Embryonic facial prominence (tissue), 1 donor: ENCODE data around the gene DIS3L2.
"Not testable (repeated sequence)": the region's sequence is repeated elsewhere in the genome, so short reads cannot be mapped to it uniquely, and the experiment has no call there.

Source experiments
- DNase-seq: peaks from one replicate; pipeline ENCODE4 v3.0.0-alpha.2; 2016; ENCODE audit errors: extremely low spot score

The DIS3L2 gene

DNA sequence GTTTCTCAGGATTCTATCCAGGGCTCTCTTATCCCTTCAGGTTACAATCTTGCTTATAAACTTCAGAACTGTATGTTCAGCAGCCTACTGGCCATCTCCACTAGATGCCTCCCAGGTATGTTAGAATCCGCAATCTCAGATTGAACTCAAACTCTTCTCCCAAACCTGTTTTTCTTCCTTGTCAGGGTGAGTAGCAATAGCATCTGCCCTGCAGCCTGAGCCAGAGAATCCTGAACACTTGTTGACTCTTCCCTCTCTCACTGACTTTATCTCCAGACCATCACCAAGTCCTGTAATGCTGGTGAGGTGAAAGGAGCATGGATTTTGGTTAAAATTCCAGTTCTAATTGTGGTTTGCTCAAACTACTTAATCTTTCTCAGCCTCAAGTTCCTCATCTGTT, 334.5 kb downstream of the DIS3L2 start:
- no peak for DNase-seq

GRCh38 chr2:232296776-232297525, 335.4 kb downstream of the DIS3L2 start:
- no peak for DNase-seq

DNA sequence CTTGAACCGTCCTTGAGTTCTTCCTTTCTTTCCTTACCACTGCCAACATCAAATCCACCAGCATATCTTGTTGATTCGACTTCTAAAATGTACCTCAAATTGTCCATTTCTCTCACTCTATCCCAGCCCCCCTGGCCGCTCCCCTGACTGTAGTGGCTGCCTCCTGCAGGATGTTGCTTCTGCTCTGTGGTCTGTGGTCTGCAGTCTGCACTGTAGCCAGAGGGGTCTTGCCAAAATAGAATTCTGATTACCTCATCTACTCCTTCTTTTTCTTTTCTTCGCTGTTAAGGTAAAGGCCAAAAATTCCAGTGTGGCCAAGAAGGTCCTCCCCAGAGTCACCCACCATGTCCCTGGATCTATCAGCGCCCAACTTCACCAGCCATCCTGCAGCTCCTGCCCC, 337.6 kb downstream of the DIS3L2 start:
- no peak for DNase-seq

DNA sequence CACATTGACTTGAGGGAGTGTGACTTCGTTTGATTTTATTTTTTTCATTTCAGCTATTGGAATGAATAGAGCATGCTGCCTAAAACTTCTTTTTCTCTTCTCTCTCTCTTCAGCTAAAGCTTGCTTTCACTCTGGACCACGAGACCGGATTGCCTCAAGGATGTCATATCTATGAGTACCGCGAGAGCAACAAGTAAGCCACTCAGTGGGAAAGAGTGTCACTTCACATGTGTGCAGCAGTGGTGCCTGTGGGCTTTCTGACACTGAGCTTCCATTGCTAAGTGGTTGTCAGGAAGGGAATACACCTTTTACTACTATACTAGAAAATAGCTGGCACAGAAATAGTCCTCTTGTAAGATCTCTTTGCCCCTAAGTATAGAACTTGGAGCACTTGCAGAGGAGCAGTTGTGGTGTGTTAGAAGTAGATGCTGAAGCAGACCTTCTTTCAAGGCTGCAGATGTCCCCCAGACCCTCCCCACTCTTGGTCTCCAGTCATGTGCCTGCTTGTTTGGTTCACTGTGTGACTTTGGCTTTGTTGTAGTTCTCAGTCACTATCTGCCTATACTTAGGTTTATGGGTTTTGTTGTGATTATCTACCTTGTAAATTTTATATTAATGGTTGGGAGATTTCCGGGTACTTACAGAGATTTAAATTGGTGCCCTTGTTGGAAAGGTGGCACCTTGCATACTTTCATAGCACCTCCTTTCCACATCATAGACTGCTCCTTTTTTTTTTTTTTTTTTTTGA, 338.6 kb downstream of the DIS3L2 start:
- DNase-seq, result no peak

DNA sequence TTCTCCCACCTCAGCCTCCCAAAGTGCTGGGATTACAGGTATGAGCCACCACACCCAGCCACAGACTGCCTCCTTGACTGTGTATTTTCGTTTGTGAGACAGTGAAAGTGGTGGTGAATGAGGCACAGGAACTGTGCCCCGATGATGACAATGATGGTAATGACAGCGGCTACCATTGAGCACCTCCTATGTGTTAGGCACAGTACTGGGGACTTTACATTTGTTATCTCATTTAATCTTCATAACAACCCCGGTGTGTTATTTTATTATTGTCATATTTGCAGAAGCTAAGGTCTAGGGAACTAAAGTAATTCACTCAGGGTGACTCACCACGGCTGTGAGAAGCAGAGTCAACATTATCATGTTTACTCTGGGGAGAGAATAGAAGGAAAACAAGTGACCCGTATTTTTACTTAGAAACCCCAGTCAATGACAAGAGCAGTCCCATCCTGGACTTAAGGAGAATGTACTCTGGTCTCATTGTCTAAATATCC, 339.4 kb downstream of the DIS3L2 start:
- DNase-seq, result no peak

DNA sequence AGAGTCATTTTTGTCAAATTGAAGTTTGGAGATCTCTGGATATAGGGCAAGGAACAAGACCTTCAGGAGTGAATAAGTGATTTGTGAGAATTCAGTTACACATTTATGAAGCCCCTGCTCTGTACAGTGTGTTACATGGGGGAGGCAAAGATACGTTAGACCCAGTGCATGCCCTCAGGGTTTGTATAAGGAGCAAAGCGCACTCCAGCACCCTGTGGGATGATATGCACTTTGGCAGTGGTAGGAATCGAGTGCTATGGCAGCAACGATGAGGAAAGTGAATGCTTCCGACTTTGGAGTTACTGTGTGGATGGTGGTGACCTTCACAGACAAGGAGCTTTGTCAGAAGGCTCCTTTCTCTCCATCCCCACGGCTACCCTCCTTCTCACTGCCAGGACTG, 342.7 kb downstream of the DIS3L2 start:
- DNase-seq, result no peak

DNA sequence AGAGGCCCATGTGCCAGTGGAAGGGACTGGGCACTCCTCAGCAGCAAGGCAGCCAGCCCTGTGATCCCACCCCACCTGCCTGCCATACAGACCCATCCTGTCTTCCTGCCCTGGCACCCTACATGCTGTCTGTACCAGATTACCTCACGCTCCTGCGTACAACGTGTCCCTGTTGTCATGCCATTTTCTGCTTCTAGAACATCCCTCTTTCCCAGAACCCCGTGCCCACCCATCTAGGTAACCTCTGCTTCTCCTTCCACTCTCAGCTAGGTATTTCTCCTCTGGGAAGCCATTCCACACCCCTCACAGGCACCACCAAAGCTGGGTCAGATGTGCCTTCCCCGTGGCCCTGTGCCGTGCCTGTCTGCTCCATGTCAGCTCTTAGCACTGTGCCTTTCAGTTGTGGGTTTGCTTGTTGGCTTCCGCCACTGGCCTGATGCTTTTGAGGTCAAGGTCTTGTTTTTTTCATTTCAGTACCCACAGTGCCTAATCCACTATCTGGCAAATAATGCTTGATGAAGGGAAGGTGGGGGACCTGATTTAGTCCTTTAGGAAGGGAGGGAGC, 345.3 kb downstream of the DIS3L2 start:
- no peak for DNase-seq

GRCh38 chr2:232307854-232308253, 346.3 kb downstream of the DIS3L2 start:
- DNase-seq, result no peak

DNA sequence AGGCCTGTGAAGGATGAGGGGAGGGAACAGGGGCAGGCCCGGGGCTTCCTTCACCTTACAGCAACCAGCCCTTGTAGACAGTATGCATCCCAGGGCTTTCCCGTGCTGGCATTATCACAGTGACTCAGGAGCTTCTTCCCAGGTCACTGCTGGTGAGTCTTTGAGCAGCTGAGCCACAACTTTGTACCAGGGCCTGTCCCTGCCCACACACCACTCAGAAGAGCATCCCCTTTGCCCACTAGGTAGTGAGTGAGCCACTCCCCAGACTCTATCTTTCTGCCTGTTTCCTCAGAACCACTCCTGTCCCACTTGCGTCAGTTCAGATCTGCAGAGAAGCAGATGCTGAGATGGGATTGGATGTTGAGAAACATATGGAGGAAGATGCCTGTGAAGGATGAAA, 347.5 kb downstream of the DIS3L2 start:
- no peak for DNase-seq

DNA sequence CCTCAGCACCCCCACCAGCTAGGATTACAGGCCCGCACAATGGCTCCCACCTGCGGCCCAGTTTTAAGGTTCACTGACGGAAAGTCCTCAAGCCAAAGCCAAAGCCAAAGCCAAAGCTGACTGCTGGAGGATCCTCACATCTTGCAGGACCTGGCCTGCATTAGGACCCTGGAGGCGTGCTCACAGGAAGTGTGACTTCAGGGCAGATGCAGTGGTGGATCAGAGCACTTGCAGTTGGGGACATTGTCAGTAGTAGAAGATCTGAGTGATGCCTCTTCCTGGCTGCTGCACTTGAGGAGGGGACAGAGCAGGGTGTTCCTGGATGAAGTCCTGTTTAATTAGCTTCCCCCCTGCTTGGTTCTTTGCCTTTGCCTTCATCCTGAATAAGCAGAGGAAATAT, 348.1 kb downstream of the DIS3L2 start:
- no peak for DNase-seq

DNA sequence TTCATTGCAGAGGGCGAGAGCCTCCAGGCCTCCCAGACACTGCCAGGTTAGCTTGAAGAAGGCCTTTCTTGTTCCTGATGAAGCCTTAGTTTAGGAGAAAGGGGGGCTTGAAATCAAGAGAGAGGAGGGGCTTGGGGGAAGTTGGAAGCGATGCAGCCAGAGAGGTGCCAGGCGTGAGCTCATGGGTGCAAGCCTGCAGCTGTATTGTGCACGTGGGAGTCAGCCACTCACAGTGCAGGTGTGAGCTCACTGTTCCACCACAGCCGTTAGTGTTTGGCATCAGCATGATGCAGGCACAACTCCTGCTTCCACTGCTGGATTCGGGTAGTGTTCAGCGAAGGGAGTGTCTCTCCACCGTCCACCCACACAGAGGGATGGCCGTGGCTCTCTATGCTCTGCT, 348.6 kb downstream of the DIS3L2 start:
- DNase-seq, result no peak

DNA sequence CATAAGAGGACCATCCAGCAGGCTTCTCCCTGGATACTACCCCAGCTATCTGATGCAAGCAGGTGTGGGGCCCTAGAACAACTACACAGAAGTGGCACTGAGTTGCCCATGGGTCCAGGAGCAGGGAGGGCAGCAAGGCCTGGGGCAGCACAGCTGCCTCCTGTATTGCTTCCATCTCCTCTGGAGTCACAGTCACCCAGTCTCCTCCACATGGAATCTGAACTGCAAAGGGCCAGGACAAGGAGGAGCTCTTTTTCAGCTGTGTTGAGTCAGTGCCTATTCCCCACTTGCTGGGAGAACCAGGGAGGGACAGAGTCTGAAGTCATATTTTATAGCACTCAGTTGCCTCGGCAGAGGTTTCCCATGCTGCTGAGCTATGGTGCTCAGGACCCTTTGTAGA, 349.2 kb downstream of the DIS3L2 start:
- no peak for DNase-seq

- DNase-seq, result not testable (repeated sequence)
Measured at GRCh38 chr2:232313645-232314044, 352.1 kb downstream of the DIS3L2 start.

DNA sequence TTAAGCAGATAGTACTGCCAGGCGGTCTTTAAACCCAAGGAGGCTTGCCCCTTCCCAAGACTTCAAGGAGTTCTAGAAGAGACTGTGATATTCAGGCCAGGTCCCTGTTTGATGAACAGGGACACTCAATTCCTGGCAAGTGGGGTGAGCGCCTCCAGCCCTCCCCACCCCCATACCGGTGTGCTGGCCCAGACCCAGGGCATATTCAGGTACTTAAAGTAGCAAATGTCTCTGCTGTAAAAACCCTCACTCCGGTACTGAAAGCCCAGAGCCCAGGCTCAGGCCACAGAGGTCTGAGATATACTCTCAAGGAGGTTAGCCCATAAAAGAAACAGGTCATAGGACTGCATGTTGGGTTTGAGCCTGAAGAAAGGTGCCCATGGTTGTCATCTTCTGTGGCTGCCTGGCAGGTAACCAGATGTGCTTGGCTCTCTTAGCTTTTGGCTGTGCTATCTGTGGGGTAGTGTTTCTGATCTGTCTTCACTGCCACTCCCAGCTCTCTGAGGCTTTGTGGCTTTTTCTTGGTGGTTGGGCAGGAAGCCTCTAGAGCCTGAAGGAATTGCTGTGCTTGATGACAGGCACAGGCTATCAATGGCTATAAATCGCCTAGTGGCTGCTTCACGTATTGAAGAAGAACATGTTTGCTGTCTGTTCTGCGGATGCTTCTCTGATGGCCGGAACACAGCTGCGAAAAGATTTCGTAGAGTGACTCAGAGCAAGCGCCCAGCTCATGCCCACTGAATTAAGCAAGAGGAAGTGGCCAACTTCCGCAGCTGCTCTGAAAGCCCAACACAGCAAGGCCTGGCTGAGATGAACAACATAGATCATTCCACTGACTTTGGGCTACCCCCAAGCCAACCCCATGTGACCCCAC, 353.8 kb downstream of the DIS3L2 start:
- DNase-seq, result no peak

- DNase-seq, result no peak
Measured at GRCh38 chr2:232315923-232316299, 354.4 kb downstream of the DIS3L2 start.

DNA sequence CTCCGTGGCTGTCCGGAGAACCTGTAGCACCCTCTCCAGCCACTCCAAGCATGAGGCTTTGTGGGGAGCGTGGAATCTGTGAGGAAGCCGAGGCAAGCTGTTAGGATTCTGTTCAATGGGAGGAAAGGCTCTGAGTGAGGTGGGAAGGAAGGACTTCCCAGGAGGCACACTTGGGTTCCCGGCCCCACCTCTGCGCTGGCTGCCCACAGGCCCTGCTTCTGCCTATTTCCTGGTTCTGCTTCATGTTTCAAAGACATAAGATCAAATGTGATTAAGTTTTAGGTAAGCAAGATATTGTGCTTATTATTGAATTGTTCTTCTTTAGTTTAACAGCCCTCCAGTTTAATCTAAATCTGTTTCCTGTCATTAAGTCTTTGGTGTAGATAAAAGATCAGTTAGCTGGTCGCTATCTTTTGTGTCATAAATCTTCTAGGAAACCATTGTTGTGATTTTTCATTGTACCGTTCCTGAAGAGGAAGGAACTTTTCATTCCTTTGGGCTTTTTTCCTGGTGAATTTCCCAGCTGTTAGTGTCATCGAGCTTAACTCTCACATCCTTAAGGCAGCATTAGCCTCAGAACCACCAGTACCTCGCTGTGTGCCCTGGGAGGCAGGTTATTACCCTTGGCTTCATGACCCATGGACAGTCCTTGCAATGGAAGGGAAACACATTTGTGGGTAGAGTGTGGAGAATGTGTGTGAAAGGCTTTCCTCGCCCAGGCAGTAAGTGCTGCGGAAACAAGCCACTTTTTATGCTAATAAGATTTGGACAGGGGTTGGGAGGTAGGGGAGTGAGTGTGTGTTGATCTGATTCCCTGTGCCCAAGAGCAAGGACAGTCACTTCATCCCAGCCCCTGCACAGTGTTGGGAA, 355.2 kb downstream of the DIS3L2 start:
- DNase-seq, result no peak

DNA sequence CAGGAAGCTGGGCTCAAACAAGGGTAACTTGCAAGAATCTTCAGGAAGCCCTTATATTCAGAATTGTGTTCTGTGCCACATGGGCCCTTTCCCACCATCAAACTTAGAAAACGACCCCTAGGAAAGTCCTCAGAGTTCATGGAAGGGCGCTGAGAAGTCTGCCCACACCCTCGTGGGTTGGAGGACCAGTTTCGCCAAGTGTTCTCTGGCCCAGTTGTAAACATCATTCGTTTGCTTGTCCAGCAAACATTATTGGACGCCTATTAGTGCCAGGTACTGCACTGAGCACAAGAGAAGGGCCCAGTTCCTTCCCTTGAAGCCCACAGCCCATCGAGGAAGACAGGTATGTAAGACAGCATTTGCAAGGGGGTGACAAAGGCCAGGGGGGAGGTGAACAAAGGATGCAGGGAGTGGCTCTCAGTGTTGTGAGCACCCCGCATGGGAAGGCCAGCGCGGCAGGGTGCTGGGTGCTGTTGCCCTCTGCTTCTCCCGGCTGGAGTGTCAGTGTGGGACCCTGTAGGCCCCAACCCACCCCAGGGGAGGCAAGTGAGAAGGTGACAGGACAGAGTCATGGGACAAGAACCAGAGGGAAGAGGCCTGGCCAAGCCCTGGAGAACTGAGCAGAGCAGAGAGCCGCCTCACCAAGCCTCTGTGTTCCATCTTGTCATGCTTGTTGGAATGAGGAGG, 356.8 kb downstream of the DIS3L2 start:
- no peak for DNase-seq

- DNase-seq, result no peak
Measured at GRCh38 chr2:232319067-232319802, 357.7 kb downstream of the DIS3L2 start.

- no peak for DNase-seq
Measured at GRCh38 chr2:232319803-232320442, 358.4 kb downstream of the DIS3L2 start.
